ENCODE results near the gene BCKDHA. TPM values are rescaled to one million over a fixed set of nuclear protein-coding genes. Genes with fewer than 3 reads are reported as not detected.
"Not testable (repeated sequence)": the region's sequence is repeated elsewhere in the genome, so short reads cannot be mapped to it uniquely, and the experiment has no call there.

Gene BCKDHA
- total and polyA plus RNA-seq, 2 donors (not counting 1 experiment from before 2014, with no cell fraction given): 11.2 to 30.7 TPM

GRCh38 chr19:41369769-41370168 lies 27.8 kb upstream of the BCKDHA start:
- Histone ChIP-seq H3K79me2 (ENCODE audit: control insufficient read depth, insufficient read depth, low read length) (peaks cover 11% of the 10 kb centered on the region), H3K27ac (ENCODE audit: insufficient read depth, low read length) (no peak overlapping the region), H3K36me3 (ENCODE audit: control insufficient read depth, insufficient read depth, low read length) (no peaks in the 10 kb centered on the region), H3K4me2 (ENCODE audit: extremely low read depth, insufficient read depth, low read length) (no peak overlapping the region), H3K4me3 (replicated peaks in 1 of 4; ENCODE audit: control extremely low read depth in 1 of 4, insufficient read depth in 1 of 4, low read depth in 3 of 4, low read length in 4 of 4) (no peak overlapping the region), H3K4me1 (ENCODE audit: control insufficient read depth, extremely low read depth, insufficient read depth, low read length) (peaks cover 16% of the 10 kb centered on the region), H3K27me3 (ENCODE audit: control insufficient read depth, insufficient read depth, low read length) (no peaks in the 10 kb centered on the region), H2AFZ (ENCODE audit: low read length) (no peak overlapping the region), H4K20me1 (ENCODE audit: control insufficient read depth, extremely low read depth, insufficient read depth, low read length) (no peaks in the 10 kb centered on the region), H3K9me3 (ENCODE audit: control insufficient read depth, insufficient read depth, low read depth, low read length) (no peaks in the 10 kb centered on the region), H3K9ac (ENCODE audit: insufficient read depth, low read length) (no peak overlapping the region)
- TF ChIP-seq EZH2 (IDR thresholded peaks at IDR 0.05; ENCODE audit: low read length, missing control alignments) (no peak), CTCF (conservative IDR thresholded peaks at IDR 0.05 in 1 of 2, IDR thresholded peaks at IDR 0.05 in 1 of 2; ENCODE audit: low read depth in 1 of 2, low read length in 2 of 2) (no peak)
- DNase-seq (ENCODE audit: low read depth in 2 of 2): no peak

GRCh38 chr19:41371119-41371518 lies 26.5 kb upstream of the BCKDHA start:
- not testable (repeated sequence) for H3K9ac ChIP-seq (ENCODE audit: insufficient read depth, low read length); H3K36me3 ChIP-seq (ENCODE audit: control insufficient read depth, insufficient read depth, low read length); H3K79me2 ChIP-seq (ENCODE audit: control insufficient read depth, insufficient read depth, low read length); H4K20me1 ChIP-seq (ENCODE audit: control insufficient read depth, extremely low read depth, insufficient read depth, low read length); H3K4me2 ChIP-seq (ENCODE audit: extremely low read depth, insufficient read depth, low read length); DNase-seq (ENCODE audit: low read depth in 2 of 2); H3K27ac ChIP-seq (ENCODE audit: insufficient read depth, low read length); H2AFZ ChIP-seq (ENCODE audit: low read length); H3K27me3 ChIP-seq (ENCODE audit: control insufficient read depth, insufficient read depth, low read length); H3K9me3 ChIP-seq (ENCODE audit: control insufficient read depth, insufficient read depth, low read depth, low read length); H3K4me3 ChIP-seq (replicated peaks in 1 of 4; ENCODE audit: control extremely low read depth in 1 of 4, insufficient read depth in 1 of 4, low read depth in 3 of 4, low read length in 4 of 4)
- H3K4me1 ChIP-seq (ENCODE audit: control insufficient read depth, extremely low read depth, insufficient read depth, low read length): peaks cover 16% of the 10 kb centered on the region

- Histone ChIP-seq H3K79me2 (ENCODE audit: control insufficient read depth, insufficient read depth, low read length) (peaks cover 4% of the 10 kb centered on the region), H3K27me3 (ENCODE audit: control insufficient read depth, insufficient read depth, low read length) (no peaks in the 10 kb centered on the region), H4K20me1 (ENCODE audit: control insufficient read depth, extremely low read depth, insufficient read depth, low read length) (no peaks in the 10 kb centered on the region), H3K9me3 (ENCODE audit: control insufficient read depth, insufficient read depth, low read depth, low read length) (no peaks in the 10 kb centered on the region), H3K4me2 (ENCODE audit: extremely low read depth, insufficient read depth, low read length) (no peak overlapping the region), H3K4me3 (replicated peaks in 1 of 4; ENCODE audit: control extremely low read depth in 1 of 4, insufficient read depth in 1 of 4, low read depth in 3 of 4, low read length in 4 of 4) (no peak overlapping the region), H3K36me3 (ENCODE audit: control insufficient read depth, insufficient read depth, low read length) (no peaks in the 10 kb centered on the region), H3K9ac (ENCODE audit: insufficient read depth, low read length) (no peak overlapping the region), H3K27ac (ENCODE audit: insufficient read depth, low read length) (no peak overlapping the region), H3K4me1 (ENCODE audit: control insufficient read depth, extremely low read depth, insufficient read depth, low read length) (peaks cover 16% of the 10 kb centered on the region), H2AFZ (ENCODE audit: low read length) (no peak overlapping the region)
- DNase-seq (ENCODE audit: low read depth in 2 of 2): no peak
- no peak for TF ChIP-seq CTCF (conservative IDR thresholded peaks at IDR 0.05 in 1 of 2, IDR thresholded peaks at IDR 0.05 in 1 of 2; ENCODE audit: low read depth in 1 of 2, low read length in 2 of 2)
Measured at GRCh38 chr19:41371541-41371940, 26.1 kb upstream of the BCKDHA start.
